Smooth muscle cell (in vitro differentiated cells): ENCODE results near the gene EED. TPM values are rescaled to one million over a fixed set of nuclear protein-coding genes. Genes with fewer than 3 reads are reported as not detected.

Experiments used
- DNase-seq: peaks from one replicate; lab custom pipeline; 2025; ENCODE audit not compliant: unreplicated experiment; lab: John Stamatoyannopoulos, UW
- H2AFZ ChIP-seq: fragments of 200-600 bp; sonication (generic); 2 replicates; pipeline ENCODE4 v1.6.0; 2016; ENCODE audit warnings: antibody characterized with exemption, low read depth, mild to moderate bottlenecking
- H3F3A ChIP-seq: fragments of 200-600 bp; sonication (generic); 2 replicates; pipeline ENCODE4 v1.6.0; 2017; ENCODE audit warnings: antibody characterized with exemption, low read depth
- H3K27ac ChIP-seq: fragments of 200-600 bp; sonication (generic); 2 replicates; pipeline ENCODE4 v1.5.1; 2016; ENCODE audit warnings: low read depth, mild to moderate bottlenecking
- H3K27me3 ChIP-seq: fragments of 200-600 bp; sonication (generic); 2 replicates; pipeline ENCODE4 v1.6.1; 2016; ENCODE audit warnings: low read depth, mild to moderate bottlenecking
- H3K36me3 ChIP-seq: fragments of 200-600 bp; sonication (generic); 2 replicates; pipeline ENCODE4 v1.5.1; 2016; ENCODE audit warnings: low read depth
- H3K4me1 ChIP-seq: fragments of 200-600 bp; sonication (generic); 2 replicates; pipeline ENCODE4 v1.5.1; 2016; ENCODE audit warnings: low read depth
- H3K4me2 ChIP-seq: fragments of 200-600 bp; sonication (generic); 2 replicates; pipeline ENCODE4 v1.6.0; 2016; ENCODE audit warnings: mild to moderate bottlenecking
- H3K4me3 ChIP-seq: fragments of 200-600 bp; sonication (generic); 2 replicates; pipeline ENCODE4 v1.5.1; 2016; ENCODE audit warnings: mild to moderate bottlenecking
- H3K79me2 ChIP-seq: fragments of 200-600 bp; sonication (generic); 2 replicates; pipeline ENCODE4 v1.6.0; 2016; ENCODE audit warnings: low read depth, mild to moderate bottlenecking
- H3K9ac ChIP-seq: fragments of 200-600 bp; sonication (generic); 2 replicates; pipeline ENCODE4 v1.6.0; 2016; ENCODE audit warnings: low read depth
- H3K9me3 ChIP-seq: fragments of 200-600 bp; sonication (generic); replicated peaks from 2 replicates; pipeline ENCODE4 v1.5.1; 2016; ENCODE audit warnings: low read depth
- H4K20me1 ChIP-seq: fragments of 200-600 bp; sonication (generic); 2 replicates; pipeline ENCODE4 v1.6.0; 2016; ENCODE audit warnings: low read depth
- CTCF ChIP-seq: fragments of 200-600 bp; sonication (generic); IDR thresholded peaks from 2 replicates; pipeline ENCODE4 v1.5.1; 2017; ENCODE audit warnings: borderline replicate concordance, mild to moderate bottlenecking, antibody characterized with exemption; ENCODE audit not compliant: insufficient read depth, poor library complexity, severe bottlenecking
- WGBS: methylation state at CpG from one replicate; pipeline ENCODE4 v1.1.7; 2016; ENCODE audit warnings: low lambda C conversion rate; 5-methylcytosine and 5-hydroxymethylcytosine counted together
- polyA plus RNA-seq: library from polyadenylated mRNA; unstranded; fragments of >200 nt; fragmentation: Nextera tagmentation; extraction: Ambion mirVana; gene quantifications from 2 replicates; pipeline ENCODE4 v1.2.1, GENCODE V29; 2016
- total RNA-seq: library from RNA; depleted of rRNA; stranded (reverse); fragments of >200 nt; gene quantifications from 2 replicates; pipeline ENCODE4 v1.2.3, GENCODE V29; 2014

The EED gene
- total and polyA plus RNA-seq, 2 experiments from 2014 or later, result 18.6 to 38.7 TPM

GRCh38 chr11:86196913-86197312 is 47.6 kb upstream of the EED start:
- Histone ChIP-seq H2AFZ (peak overlapping the region; percentile 29), H3K36me3 (no peaks in the 10 kb centered on the region), H3K9me3 (no peaks in the 10 kb centered on the region), H3K27me3 (no peaks in the 10 kb centered on the region), H3F3A (no peaks in the 10 kb centered on the region), H3K4me3 (no peak overlapping the region), H3K4me2 (peak overlapping the region; percentile 6), H3K4me1 (peaks cover 7% of the 10 kb centered on the region), H3K9ac (no peak overlapping the region), H3K79me2 (no peaks in the 10 kb centered on the region), H4K20me1 (no peaks in the 10 kb centered on the region), H3K27ac (no peak overlapping the region)
- no peak for DNase-seq
- WGBS, result 76% methylated on average over 3 of the region's 3 CpGs
- no peak for TF ChIP-seq CTCF

- DNase-seq, result no peak
- H3F3A ChIP-seq, result no peaks in the 10 kb centered on the region
- TF ChIP-seq CTCF, result no peak
Measured at GRCh38 chr11:86197448-86197847, 47.1 kb upstream of the EED start.

GRCh38 chr11:86198139-86198538 is 46.4 kb upstream of the EED start:
- H3K4me3 ChIP-seq, result no peak overlapping the region
- H4K20me1 ChIP-seq, result no peaks in the 10 kb centered on the region
- no peaks in the 10 kb centered on the region for H3K27me3 ChIP-seq
- H3K9ac ChIP-seq, result no peak overlapping the region
- no peak overlapping the region for H2AFZ ChIP-seq
- no peaks in the 10 kb centered on the region for H3K9me3 ChIP-seq
- TF ChIP-seq CTCF, result no peak
- peaks cover 13% of the 10 kb centered on the region for H3K4me1 ChIP-seq
- no peaks in the 10 kb centered on the region for H3K79me2 ChIP-seq
- no peaks in the 10 kb centered on the region for H3F3A ChIP-seq
- no peak overlapping the region for H3K4me2 ChIP-seq
- no peak overlapping the region for H3K27ac ChIP-seq
- no peaks in the 10 kb centered on the region for H3K36me3 ChIP-seq
- no peak for DNase-seq

More at GRCh38 chr11:86197448-86197847, 47.1 kb upstream of the EED start:
- Histone ChIP-seq H4K20me1 (no peaks in the 10 kb centered on the region), H3K9ac (no peak overlapping the region), H3K4me2 (no peak overlapping the region), H3K9me3 (no peaks in the 10 kb centered on the region), H3K4me1 (peaks cover 12% of the 10 kb centered on the region), H3K4me3 (no peak overlapping the region), H3K27ac (no peak overlapping the region), H2AFZ (no peak overlapping the region), H3K36me3 (no peaks in the 10 kb centered on the region), H3K79me2 (no peaks in the 10 kb centered on the region), H3K27me3 (no peaks in the 10 kb centered on the region)

- no peak for TF ChIP-seq CTCF
- no peaks in the 10 kb centered on the region for H3K9me3 ChIP-seq
Measured at GRCh38 chr11:86199354-86199753, 45.2 kb upstream of the EED start.

More at GRCh38 chr11:86199354-86199753, 45.2 kb upstream of the EED start:
- Histone ChIP-seq H3K4me3 (no peak overlapping the region), H3F3A (no peaks in the 10 kb centered on the region), H3K27ac (no peak overlapping the region), H3K4me1 (peaks cover 13% of the 10 kb centered on the region), H3K79me2 (no peaks in the 10 kb centered on the region), H3K9ac (no peak overlapping the region), H2AFZ (peak overlapping the region; percentile 67), H3K27me3 (no peaks in the 10 kb centered on the region), H3K36me3 (no peaks in the 10 kb centered on the region), H3K4me2 (no peak overlapping the region), H4K20me1 (no peaks in the 10 kb centered on the region)
- 95% methylated on average over 1 of the region's 1 CpG for WGBS
- no peak for DNase-seq
